ENCODE data around the gene PLAC8.

Gene PLAC8, protein sequence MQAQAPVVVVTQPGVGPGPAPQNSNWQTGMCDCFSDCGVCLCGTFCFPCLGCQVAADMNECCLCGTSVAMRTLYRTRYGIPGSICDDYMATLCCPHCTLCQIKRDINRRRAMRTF

GRCh38 chr4:83114576-83114975 lies at the start of gene PLAC8:
Gene PLAC8 (minus strand): TSS chr4:83114729. CDS start chr4:83107921, 6,808 bp downstream.
- peak; percentile 13 for DNase-seq

DNA sequence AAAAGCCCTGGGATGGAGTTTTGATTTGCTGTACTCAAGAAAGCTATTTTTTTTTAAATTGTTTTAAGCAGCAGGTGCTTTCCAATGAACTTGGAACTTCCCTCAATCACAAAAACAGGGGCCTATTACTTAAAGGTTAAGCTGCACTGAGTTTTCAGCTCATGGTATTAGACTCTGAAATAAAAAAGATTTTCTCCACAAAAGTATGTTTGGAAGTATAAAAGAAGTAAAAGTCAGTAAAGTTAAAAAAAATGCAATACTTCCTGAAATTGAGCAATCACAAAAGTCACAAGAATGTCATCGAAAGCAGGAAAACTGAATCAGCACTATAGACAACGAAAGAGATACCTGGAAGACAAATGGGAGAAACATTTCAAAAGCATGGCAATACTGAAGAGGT lies 38.9 kb upstream of the PLAC8 start:
- no peak for DNase-seq

GRCh38 chr4:83152746-83153145 lies 38.2 kb upstream of the PLAC8 start:
- no peak for DNase-seq

DNA sequence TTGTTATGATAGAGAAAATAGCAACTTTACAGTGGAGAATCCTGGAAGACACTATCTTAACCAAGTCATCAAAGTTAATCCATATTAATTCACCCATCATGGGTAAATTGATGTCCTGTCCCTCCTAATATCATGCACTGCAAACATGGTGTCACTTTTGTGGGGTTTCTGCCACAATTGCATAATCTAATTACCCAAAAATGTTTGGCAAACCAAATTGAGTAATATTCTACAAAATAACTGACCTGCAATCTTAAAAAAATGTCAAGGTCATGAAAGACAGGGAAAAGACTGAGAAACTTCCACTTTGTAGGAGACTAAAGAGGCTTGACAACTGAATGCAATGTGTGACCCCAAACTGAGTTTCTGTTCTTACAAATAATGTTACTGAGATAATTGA lies 37.1 kb upstream of the PLAC8 start:
- no peak for DNase-seq

- DNase-seq: no peak
Observed at GRCh38 chr4:83150653-83151330, 36.3 kb upstream of the PLAC8 start.

- DNase-seq: no peak
Observed at GRCh38 chr4:83149865-83150652, 35.5 kb upstream of the PLAC8 start.

- DNase-seq: no peak
Observed at GRCh38 chr4:83146841-83147240, 32.3 kb upstream of the PLAC8 start.

- peak; percentile 37 for DNase-seq
Observed at GRCh38 chr4:83145776-83146175, 31.2 kb upstream of the PLAC8 start.

GRCh38 chr4:83139514-83140156 lies 25.1 kb upstream of the PLAC8 start:
- no peak for DNase-seq

- no peak for DNase-seq
Observed at GRCh38 chr4:83138946-83139345, 24.4 kb upstream of the PLAC8 start.

- no peak for DNase-seq
Observed at GRCh38 chr4:83132065-83132464, 17.5 kb upstream of the PLAC8 start.

- DNase-seq: no peak
Observed at GRCh38 chr4:83129264-83129663, 14.7 kb upstream of the PLAC8 start.

DNA sequence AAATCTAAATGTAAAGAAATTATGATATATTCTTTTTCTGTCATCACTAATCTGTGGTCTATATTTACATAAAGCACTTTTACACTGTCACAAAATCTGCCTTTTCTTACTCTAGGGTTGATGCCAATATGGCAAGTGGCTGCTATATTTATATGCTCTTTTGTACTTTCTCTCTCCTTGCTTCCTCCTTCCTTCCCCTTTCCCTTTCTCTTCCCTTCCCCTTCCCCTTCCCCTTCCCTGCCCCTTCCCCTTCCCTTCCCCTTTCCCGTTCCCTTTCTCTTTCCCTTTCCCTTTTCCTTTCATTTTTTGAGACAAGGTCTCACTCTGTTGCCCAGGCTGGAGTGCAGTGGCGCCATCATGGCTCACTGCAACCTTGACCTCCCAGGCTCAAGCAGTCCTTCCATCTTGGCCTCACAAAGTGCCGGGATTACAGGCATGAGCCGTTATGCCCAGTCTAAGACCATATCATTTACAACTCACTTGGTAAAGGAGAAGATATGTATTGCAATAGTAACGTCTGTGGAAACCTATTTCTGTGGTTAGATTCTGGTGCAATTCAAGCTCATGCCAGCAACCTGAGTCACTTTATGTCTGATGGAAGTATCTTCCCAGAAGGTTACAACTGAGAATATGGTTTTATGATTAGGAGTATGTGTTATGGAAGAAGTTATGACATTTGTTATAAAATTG lies 13.9 kb upstream of the PLAC8 start:
- no peak for DNase-seq

DNA sequence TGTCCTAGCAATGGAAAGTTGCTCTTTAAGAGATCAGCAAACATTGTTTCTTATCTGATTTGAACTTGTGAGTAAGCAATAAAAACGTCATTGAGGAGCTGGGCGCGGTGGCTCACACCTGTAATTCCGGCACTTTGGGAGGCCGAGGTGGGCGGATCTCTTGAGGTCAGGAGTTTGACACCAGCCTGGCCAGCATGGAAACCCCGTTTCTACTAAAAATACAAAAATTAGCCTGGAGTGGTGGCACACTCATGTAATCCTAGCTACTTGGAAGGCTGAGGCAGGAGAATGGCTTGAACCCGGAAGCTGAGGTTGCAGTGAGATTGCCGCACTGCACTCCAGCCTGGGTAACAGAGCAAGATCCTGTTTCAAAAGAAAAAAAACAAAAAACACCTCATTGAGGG lies 11.2 kb upstream of the PLAC8 start:
- DNase-seq: peak; percentile 16

GRCh38 chr4:83124111-83124780 lies 9.7 kb upstream of the PLAC8 start:
- DNase-seq: no peak

DNA sequence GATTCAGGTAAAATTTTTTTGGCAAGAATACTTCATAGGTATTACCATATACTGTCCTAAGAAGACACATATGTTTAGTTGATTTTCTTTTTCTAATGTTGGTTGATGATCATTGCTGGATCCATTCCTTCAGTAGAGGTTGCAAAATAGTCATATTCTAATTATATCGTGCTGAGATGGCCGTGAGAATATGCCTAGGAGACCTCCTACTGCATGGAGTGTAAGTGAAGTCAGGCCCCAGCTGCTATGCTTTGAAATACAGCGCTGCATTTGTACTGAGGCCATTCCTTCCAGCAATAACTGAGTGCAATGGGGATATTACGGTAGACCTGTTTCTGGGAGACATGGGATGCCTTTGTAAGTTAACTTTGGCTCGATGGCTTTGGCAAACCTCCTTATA lies 6.7 kb upstream of the PLAC8 start:
- DNase-seq: no peak

DNA sequence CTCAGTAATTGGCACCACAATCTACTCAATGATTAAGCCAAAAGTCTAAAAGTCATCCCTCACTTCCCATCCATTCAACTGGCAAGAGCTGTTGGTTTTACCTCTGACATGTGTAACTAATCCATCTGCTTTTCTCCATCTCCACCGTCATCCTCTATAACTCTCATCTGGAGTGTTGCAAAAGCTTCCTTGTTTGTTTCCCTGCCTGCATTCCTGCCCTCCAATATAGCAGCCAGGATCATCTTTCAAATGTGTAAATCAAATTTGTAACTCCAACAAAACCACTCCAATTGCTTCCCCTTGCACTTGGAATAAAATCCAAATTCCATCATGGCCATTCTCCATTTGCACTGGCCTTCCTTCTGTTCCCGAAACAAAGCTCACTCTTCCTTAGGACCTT lies 4.3 kb upstream of the PLAC8 start:
- DNase-seq: no peak

- DNase-seq: no peak
Observed at GRCh38 chr4:83115656-83116285, 1.2 kb upstream of the PLAC8 start.

DNA sequence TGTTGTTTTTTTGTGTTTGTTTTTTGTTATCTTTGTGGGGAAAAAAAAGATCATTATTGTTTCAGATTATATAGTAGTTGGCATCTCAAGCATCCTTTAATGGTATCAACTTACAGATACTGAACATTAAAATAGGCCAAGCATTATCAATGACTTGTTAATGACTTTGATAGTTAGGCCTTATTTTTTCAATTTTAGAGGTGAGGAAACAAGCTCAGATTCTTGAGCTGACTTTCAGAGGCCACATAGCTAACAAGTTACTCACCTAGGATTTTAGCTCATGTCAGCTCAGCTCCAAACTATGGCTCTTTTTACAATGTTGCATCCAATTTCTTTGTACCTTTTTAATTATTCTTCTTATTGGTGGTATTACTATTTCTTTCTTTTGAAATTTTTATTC lies 471 bp upstream of the PLAC8 start:
- DNase-seq: no peak

GRCh38 chr4:83113429-83113786 lies 1.1 kb downstream of the PLAC8 start:
- DNase-seq: no peak

DNA sequence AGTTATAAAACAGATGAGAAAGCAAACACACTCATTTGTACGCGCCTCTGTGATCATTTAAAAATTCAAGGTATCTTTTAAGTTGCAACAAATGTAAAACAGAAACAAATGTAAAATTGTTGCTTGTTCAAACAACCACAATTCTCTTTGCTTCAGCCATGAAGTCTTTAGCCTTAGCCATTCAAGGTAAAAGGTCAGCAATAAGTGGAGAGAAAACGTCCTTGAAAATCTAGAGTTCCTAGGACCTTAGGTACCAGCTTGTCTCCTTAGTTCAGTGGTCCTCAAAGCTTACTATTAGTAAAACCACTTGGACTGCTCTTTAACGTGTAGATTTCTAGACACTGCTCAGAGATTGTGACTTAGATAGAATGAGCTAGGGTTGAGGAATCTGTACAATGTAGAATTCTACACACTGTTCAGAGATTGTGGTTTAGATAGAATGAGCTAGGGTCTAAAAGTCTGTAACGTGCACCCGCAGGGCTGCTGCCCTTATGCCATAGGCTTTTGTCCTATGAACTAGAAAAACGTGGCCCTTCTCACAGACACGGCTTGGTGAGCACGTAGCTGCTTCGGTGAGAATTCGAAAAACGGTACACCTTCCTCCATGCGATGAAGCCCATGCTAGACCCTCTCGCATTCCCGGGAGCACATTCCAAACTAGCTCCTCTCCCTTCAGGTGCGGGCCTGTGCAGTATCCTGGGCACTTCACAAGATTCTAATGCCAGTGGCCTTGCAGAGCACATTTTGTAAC lies 1.7 kb downstream of the PLAC8 start:
- peak; percentile 31 for DNase-seq
